GM06990 (cell line): ENCODE results near the gene IKZF1.

Experiments used
- DNase-seq: peaks from one replicate; pipeline ENCODE4 v3.0.0-alpha.2; 2011; ENCODE audit not compliant: insufficient read length; ENCODE audit errors: extremely low read depth
- H3K27me3 ChIP-seq: replicated peaks from 2 replicates; pipeline ENCODE4 v1.6.0; 2011; ENCODE audit warnings: low read length; ENCODE audit not compliant: control insufficient read depth, insufficient read depth
- H3K36me3 ChIP-seq: 2 replicates; pipeline ENCODE4 v1.5.1; 2011; ENCODE audit warnings: low read length; ENCODE audit not compliant: control insufficient read depth, insufficient read depth
- H3K4me3 ChIP-seq: replicated peaks from 2 replicates; pipeline ENCODE4 v1.5.1; 2011; ENCODE audit warnings: low read depth, mild to moderate bottlenecking, control low read depth, low read length
- TF ChIP-seq, protein P1 (sequence below): IDR thresholded peaks from 2 replicates; pipeline ENCODE4 v1.5.1; 2011; ENCODE audit warnings: low read length, control low read depth, mild to moderate bottlenecking, inconsistent platforms; ENCODE audit not compliant: insufficient read depth, poor library complexity, severe bottlenecking

Gene IKZF1

DNA sequence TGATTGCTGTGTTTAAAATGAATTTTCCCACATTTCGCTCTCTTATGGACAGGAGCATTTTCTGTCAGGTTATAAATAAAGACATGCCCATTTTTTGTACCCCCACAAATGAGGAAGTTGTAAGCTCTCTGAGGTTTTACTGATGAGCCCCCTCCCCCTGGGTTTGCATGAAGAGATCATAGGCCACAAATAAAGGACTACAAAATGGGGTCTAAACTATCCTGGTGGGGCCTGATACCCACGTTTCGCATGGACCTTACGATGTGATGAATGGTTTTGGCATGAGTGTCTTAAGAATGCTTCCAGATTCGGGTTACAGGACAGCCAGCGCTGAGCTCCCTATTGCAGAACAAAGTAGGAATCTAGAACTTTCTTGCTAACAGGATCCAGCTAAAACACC lies 5.8 kb downstream of the IKZF1 start:
- no peaks in the 10 kb centered on the region for H3K36me3 ChIP-seq
- H3K27me3 ChIP-seq: no peaks in the 10 kb centered on the region
- TF ChIP-seq, protein P1, sequence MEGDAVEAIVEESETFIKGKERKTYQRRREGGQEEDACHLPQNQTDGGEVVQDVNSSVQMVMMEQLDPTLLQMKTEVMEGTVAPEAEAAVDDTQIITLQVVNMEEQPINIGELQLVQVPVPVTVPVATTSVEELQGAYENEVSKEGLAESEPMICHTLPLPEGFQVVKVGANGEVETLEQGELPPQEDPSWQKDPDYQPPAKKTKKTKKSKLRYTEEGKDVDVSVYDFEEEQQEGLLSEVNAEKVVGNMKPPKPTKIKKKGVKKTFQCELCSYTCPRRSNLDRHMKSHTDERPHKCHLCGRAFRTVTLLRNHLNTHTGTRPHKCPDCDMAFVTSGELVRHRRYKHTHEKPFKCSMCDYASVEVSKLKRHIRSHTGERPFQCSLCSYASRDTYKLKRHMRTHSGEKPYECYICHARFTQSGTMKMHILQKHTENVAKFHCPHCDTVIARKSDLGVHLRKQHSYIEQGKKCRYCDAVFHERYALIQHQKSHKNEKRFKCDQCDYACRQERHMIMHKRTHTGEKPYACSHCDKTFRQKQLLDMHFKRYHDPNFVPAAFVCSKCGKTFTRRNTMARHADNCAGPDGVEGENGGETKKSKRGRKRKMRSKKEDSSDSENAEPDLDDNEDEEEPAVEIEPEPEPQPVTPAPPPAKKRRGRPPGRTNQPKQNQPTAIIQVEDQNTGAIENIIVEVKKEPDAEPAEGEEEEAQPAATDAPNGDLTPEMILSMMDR: no peak
- H3K4me3 ChIP-seq: peak overlapping the region; percentile 85
- no peak for DNase-seq

DNA sequence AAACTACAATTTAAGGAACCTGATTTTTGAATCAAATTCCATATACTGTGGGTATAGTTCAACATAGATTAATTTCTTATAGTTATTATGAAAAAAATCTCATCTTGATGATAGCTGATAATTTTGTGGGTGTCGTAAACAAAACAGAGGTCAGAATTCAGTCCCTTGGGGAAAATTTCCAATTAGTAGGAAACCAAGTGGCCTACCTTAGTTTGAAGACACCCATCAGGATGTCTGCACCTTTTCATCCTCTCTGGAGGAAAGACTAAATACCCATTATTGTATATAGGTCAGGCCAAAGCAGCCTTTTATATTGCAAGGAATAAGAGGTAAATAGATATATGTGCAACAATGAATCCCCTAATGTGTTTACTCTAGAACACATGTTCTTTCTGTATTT lies 6.4 kb downstream of the IKZF1 start:
- no peaks in the 10 kb centered on the region for H3K36me3 ChIP-seq
- peak overlapping the region; percentile 85 for H3K4me3 ChIP-seq
- TF ChIP-seq, protein P1: no peak

DNA sequence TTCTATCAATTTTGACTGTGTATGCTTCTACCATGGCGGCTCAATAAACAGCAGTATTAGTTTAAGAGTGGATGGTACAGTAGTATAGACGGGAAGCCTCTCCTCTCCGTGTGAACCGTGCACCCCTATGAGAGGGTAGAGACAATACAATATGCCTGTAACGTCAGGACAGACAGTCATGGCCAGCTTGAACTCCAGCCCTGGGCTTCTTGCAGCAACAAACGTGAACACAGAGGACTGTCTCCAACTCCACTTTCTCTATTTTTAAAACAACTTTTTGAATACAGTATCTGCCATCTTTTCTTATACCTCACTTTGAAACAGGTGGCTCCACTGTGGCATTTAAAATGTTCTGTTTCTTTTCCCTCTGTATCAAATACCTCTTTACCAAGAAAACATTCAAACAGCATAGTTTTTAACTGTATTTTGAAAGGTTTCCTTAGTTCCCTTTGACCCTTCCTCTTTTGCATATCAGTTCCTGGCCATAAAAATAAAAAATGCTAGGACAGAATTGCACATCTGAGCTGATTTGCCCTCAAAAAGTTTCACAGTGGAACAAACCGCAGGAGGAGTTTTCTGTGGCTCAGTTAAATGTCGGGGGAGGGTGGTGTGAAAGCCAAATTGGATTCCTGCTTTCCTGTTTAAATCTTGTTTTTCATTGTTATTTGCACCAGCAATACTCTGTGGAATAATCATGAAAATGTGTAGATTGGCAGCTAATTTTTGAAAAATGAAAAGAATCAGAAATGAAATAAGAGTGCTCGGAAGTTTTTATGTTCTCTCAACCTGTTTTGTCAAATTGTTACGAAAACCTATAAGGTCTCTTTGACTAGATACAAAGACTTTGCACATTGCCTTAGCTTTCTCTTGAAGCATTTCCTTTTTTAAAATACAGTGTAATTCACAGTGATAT lies 8.0 kb downstream of the IKZF1 start:
- TF ChIP-seq, protein P1: no peak
- H3K4me3 ChIP-seq: peak overlapping the region; percentile 85
- no peaks in the 10 kb centered on the region for H3K36me3 ChIP-seq
- no peaks in the 10 kb centered on the region for H3K27me3 ChIP-seq
- no peak for DNase-seq

More for the DNA sequence above, 6.4 kb downstream of the IKZF1 start:
- H3K27me3 ChIP-seq: no peaks in the 10 kb centered on the region
- no peak for DNase-seq

DNA sequence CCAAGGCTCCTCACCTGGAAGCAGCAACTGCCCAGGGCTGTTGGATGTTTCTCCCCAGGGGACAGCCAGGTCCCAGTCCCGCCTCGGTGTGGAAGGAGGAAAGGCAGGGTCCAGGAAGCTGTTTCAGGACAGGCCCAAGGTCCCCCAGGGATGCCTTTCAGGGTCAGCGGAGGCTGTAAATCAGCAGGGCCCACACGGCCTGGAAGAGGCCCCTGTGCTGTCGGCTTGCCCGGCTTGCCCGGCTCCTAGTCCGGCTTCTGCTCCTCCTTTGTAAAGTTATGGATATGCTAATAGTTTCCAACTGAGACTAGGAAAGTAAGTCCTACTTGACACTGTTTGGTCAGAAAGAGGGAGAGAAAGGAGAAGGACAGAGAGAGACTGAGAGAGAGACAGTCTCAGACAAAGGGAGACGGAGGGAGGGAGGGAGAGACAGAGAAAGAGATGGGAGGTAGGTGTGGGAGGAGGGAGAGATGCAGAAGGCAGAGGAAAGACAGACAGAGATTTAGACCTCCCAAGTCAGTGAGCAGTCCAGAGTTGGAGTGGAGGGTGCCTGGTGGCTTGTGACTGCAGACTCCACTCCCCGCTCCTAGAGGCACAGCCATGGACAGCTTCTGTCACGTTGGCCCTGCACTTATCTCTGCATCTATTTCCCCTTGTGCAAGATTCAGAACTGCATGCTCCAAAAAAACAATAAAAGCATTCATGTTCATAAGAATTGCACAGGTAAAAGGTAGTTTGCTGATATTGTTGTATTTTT lies 10.5 kb downstream of the IKZF1 start:
- DNase-seq: no peak
- TF ChIP-seq, protein P1: no peak
- no peaks in the 10 kb centered on the region for H3K27me3 ChIP-seq
- peaks cover 3% of the 10 kb centered on the region for H3K36me3 ChIP-seq
- H3K4me3 ChIP-seq: peak overlapping the region; percentile 39

DNA sequence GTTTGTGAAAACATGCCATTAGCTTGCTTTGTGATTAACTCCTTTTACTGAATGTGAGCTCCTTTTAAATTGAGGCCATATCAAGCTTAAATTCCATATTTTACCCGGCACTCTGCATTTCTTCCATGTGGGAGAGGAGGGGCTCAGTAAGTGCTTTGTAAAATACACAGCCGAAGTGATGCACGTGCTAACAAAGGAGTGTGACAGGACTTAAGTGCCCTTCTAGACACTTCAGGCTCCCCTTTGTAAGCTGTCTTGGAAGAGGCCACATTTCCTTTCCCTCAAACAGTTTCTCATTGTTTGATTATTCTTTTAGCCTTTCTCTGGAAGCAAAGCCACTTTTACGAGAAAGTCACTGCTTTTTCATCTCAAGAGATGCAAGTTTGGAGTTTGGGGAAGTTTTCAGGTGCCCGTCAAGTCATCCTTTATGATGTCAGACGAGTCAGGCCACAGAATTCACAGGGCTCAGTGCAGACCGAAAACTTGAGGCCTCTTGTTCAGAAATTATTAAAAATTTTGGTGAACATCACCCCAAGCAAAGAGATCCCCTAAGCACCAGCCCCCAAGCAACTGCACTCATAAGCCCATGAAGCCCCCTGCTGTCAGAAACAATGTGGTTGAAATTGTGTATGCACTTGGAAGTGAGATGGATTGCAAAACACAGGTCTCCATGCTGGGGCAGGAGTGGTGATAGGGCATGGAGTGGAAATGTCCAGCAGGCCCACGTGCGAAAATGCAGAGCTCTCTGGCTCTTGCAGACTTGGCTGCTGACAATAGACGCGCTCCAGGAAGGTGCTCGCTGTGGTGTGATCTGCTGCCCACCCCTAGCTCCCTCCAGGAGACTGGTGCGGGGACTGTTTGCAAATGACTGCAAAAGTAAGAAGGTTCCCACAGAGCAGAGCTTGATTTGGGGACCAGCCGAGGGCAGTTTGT lies 11.5 kb downstream of the IKZF1 start:
- Histone ChIP-seq H3K4me3 (peak overlapping the region; percentile 1), H3K36me3 (peaks cover 3% of the 10 kb centered on the region), H3K27me3 (no peaks in the 10 kb centered on the region)
- TF ChIP-seq, protein P1: peak; percentile 12
- no peak for DNase-seq
